Type B pancreatic cell (in vitro differentiated cells): Measurements from ENCODE around the gene HS6ST1. TPM values are rescaled to one million over a fixed set of nuclear protein-coding genes. Genes with fewer than 3 reads are reported as not detected.
A peak's percentile ranks its signal among the peaks of the same experiment; 100 is the strongest.

Source experiments
- DNase-seq: peaks from one replicate; pipeline ENCODE4 v3.0.0; 2021; ENCODE audit warnings: mixed read lengths; ENCODE audit not compliant: unreplicated experiment; ENCODE audit errors: extremely low spot score
- H3K27ac Mint-ChIP-seq: 2 replicates; pipeline ENCODE4 v1.8.0; 2021; ENCODE audit warnings: mild to moderate bottlenecking, mixed read lengths
- H3K27me3 Mint-ChIP-seq: 2 replicates; pipeline ENCODE4 v1.8.0; 2021; ENCODE audit warnings: mixed read lengths
- H3K36me3 Mint-ChIP-seq: 2 replicates; pipeline ENCODE4 v1.8.0; 2021; ENCODE audit warnings: mixed read lengths
- H3K4me1 Mint-ChIP-seq: one replicate; pipeline ENCODE4 v1.8.0; 2021; ENCODE audit warnings: mixed read lengths; ENCODE audit not compliant: unreplicated experiment
- H3K4me3 Mint-ChIP-seq: 2 replicates; pipeline ENCODE4 v1.8.0; 2021; ENCODE audit warnings: mild to moderate bottlenecking, mixed read lengths
- H3K9me3 Mint-ChIP-seq: 2 replicates; pipeline ENCODE4 v1.8.0; 2021; ENCODE audit warnings: mixed read lengths
- total RNA-seq: library from RNA; stranded (reverse); gene quantifications from 2 replicates; pipeline ENCODE4 v1.2.1, GENCODE V29; 2021; ENCODE audit warnings: low replicate concordance
- TF ChIP-seq, protein P1 (sequence below): fragments of 200-600 bp; sonication (generic); conservative IDR thresholded peaks from 2 replicates; pipeline ENCODE4 v1.5.0; 2021; ENCODE audit warnings: antibody characterized with exemption, mild to moderate bottlenecking

The HS6ST1 gene
- total RNA-seq, 1 donor from 2014 or later, result 75.2 TPM

DNA sequence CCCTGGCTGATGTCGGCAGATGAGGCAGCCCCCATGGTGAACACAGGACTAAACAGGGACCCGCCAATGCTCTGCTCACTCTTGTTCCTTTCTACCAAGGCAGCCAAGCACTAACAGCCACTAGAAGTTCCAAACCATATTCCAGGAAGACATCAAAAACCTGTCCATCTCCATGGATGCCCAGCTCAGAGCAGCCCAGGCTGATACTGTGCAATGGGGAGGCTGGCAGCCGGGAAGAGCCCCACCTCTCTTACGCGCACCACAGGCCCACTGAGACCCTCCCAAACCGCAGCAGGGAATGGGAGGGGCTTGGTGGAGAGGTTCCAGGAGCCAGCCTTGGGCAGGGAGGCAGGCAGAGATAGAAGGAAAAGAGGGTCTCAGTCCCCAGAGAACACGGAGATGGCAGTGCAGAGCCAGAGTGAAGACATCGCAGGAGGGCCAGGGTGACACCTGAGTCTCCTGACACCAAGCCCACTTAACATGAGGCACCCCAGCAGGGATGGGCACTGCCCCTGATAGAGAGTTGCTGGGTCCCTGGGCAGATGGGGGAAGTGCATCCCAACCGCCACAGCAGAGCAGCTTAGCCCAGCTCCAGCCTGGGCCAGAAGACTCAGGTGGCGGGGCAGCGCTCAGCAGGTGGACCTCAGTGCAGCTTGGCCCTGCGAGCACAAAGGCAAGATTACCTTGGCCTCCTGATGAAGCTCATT lies 3.4 kb downstream of the HS6ST1 start:
- Mint-ChIP-seq H3K27ac (peak overlapping the region; percentile 46), H3K9me3 (no peaks in the 10 kb centered on the region), H3K27me3 (no peaks in the 10 kb centered on the region), H3K4me1 (peaks cover 44% of the 10 kb centered on the region), H3K36me3 (peaks cover 3% of the 10 kb centered on the region), H3K4me3 (peak overlapping the region; percentile 94)
- DNase-seq, result peak; percentile 62
- TF ChIP-seq, protein P1, sequence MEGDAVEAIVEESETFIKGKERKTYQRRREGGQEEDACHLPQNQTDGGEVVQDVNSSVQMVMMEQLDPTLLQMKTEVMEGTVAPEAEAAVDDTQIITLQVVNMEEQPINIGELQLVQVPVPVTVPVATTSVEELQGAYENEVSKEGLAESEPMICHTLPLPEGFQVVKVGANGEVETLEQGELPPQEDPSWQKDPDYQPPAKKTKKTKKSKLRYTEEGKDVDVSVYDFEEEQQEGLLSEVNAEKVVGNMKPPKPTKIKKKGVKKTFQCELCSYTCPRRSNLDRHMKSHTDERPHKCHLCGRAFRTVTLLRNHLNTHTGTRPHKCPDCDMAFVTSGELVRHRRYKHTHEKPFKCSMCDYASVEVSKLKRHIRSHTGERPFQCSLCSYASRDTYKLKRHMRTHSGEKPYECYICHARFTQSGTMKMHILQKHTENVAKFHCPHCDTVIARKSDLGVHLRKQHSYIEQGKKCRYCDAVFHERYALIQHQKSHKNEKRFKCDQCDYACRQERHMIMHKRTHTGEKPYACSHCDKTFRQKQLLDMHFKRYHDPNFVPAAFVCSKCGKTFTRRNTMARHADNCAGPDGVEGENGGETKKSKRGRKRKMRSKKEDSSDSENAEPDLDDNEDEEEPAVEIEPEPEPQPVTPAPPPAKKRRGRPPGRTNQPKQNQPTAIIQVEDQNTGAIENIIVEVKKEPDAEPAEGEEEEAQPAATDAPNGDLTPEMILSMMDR, result no peak

DNA sequence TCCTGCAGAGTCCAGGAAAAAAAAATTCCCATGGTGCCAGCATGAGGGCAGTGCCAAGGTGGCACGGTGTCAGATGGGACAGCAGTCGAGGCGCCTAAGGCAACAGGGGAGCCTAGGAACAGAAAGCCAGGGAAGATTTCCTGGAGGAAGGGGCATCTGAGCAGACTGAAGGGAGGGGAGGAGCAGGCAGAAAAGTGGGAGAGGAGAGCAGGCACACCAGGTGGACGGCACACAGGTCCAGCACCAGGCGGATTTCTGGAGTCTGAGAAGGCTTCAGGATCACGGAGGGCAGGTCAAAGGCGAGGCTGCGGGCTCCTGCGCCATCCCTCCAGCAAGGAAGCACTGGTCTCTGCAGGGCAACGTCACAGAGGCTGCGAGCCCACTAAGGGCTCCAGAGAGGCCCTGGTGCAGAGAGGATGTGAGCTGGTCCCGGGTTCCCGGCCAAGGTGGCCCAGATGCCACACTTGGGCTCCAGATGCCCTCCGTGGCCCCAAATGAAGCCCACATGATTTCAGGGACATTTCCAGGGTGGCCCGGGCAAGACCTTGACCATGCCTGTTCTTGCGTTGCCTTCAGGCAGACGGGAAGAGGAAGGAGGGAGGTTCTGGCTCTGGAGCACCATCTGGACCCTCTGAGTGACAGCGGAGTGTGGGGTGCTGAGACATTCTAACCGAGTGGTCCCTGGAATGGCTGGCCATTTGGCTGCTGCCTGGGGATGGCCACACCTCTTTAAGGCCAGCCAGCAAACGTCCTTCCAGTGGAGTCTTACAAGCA lies 4.1 kb downstream of the HS6ST1 start:
- H3K4me1 Mint-ChIP-seq, result peaks cover 50% of the 10 kb centered on the region
- TF ChIP-seq, protein P1, result no peak
- peak overlapping the region; percentile 94 for H3K4me3 Mint-ChIP-seq
- H3K27ac Mint-ChIP-seq, result peak overlapping the region; percentile 46
- no peaks in the 10 kb centered on the region for H3K9me3 Mint-ChIP-seq
- DNase-seq, result peak; percentile 53
- H3K27me3 Mint-ChIP-seq, result no peaks in the 10 kb centered on the region
- H3K36me3 Mint-ChIP-seq, result peaks cover 3% of the 10 kb centered on the region

DNA sequence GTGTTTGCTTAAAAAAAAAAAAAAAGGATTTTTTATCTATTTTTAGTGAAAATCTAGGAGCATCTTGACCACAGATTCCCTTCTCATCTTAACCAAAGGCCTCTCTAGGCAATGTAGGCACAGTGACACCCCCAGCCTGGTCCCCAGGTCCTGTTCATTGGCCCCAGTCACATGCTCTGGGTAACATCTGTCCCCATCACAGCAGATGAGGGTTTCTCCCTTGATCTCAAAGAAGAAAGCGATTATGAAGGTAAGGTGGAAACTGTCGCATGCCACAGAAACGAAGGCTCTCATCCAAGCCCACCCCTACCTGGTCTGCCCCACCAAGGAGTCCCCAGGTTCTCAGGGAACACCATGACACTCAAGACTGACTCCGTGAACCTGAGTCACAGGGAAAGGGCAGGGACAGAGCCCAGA lies 4.7 kb downstream of the HS6ST1 start:
- no peak overlapping the region for H3K27ac Mint-ChIP-seq
- DNase-seq, result no peak
- no peaks in the 10 kb centered on the region for H3K9me3 Mint-ChIP-seq
- peak overlapping the region; percentile 62 for H3K4me3 Mint-ChIP-seq
- H3K36me3 Mint-ChIP-seq, result peaks cover 3% of the 10 kb centered on the region
- TF ChIP-seq, protein P1, result no peak
- no peaks in the 10 kb centered on the region for H3K27me3 Mint-ChIP-seq
- H3K4me1 Mint-ChIP-seq, result peaks cover 53% of the 10 kb centered on the region

DNA sequence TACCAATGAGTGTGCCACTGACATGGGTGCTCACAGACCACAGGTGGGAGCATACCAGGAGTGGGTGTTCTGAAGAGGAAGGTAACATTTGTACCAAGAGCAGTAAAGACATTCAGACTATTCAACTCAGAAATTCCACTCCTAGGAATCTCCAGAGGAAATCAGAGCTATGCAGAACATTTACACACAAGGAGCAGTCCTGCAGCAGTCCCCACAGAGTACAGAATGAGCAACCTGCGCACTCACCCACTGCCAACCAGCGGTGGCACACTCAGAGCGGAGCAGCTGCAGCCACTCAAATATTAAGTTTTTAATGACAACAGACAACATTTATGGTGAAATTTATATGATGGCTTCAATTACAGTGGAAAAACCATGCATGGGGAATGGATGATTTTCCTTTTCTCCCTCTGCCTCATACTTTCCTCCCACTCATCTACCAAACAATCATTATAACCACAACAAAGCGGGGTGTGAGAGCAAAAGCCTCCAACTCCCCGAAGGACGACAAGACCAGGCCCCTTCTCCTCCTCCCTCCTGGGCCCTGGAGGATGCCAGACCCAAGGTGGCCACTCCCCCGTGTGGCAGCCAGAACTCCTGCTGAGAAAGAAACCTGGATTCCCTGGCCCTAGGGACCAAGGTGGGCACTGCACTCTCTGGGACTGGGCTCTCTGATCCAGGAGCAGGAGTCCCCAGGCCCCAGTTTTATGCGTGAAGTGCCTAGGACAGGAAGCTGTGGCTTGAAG lies 5.4 kb downstream of the HS6ST1 start:
- Mint-ChIP-seq H3K4me3 (peak overlapping the region; percentile 62), H3K4me1 (peaks cover 53% of the 10 kb centered on the region), H3K27ac (peak overlapping the region; percentile 27), H3K36me3 (peaks cover 3% of the 10 kb centered on the region), H3K27me3 (no peaks in the 10 kb centered on the region), H3K9me3 (no peaks in the 10 kb centered on the region)
- DNase-seq, result peak; percentile 58
- TF ChIP-seq, protein P1, result peak; percentile 61

DNA sequence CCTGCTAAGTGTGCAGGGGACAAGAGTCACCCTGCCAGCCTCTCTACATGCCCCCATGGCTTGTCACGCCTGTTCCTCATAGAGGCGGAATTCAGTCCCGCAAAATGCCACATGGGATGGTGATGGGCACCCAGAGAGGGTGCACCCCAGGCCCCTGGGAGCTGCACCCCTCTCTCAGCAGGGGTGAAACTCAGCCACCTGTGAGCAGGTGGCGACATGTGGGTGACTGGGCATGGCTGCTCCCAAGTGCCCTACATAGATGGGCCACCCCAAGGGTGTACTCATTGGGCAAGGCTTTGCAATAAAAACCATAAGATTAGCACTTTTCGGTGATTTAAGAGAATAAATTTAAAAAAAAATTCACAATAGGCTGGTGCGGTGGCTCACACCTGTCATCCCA lies 6.3 kb downstream of the HS6ST1 start:
- no peak for DNase-seq
- Mint-ChIP-seq H3K36me3 (peaks cover 9% of the 10 kb centered on the region), H3K27me3 (no peaks in the 10 kb centered on the region), H3K9me3 (no peaks in the 10 kb centered on the region), H3K27ac (no peak overlapping the region), H3K4me3 (no peak overlapping the region), H3K4me1 (peaks cover 61% of the 10 kb centered on the region)
- TF ChIP-seq, protein P1, result no peak
